Upper lobe of left lung (tissue), 4 donors: Measurements from ENCODE around the gene CACNG7.

Source experiments
- EP300 ChIP-seq, 4 donors: sonication (generic); formaldehyde crosslinking; IDR thresholded peaks; one replicate each; pipeline ENCODE4 v1.5.1; 2017; ENCODE audit warnings: antibody characterized with exemption in 4 of 4, control low read depth in 2 of 4
- POLR2A ChIP-seq, 4 donors: fragments of 450-650 bp; IDR thresholded peaks; one replicate each; pipeline ENCODE4 v1.5.1; 2016 to 2017; ENCODE audit warnings: antibody characterized with exemption in 4 of 4, mild to moderate bottlenecking in 2 of 4
- TF ChIP-seq, protein P1 (sequence below), 6 experiments: fragments of 450-650 bp in 4 of 6; fragments of 200-600 bp in 2 of 6; sonication (generic) in 2 of 6; IDR thresholded peaks; one replicate each; pipeline ENCODE4 v1.5.1; 2016 to 2019; ENCODE audit warnings: antibody characterized with exemption in 6 of 6

- no peak for TF ChIP-seq POLR2A (IDR thresholded peaks at IDR 0.05)
- TF ChIP-seq, protein P1, sequence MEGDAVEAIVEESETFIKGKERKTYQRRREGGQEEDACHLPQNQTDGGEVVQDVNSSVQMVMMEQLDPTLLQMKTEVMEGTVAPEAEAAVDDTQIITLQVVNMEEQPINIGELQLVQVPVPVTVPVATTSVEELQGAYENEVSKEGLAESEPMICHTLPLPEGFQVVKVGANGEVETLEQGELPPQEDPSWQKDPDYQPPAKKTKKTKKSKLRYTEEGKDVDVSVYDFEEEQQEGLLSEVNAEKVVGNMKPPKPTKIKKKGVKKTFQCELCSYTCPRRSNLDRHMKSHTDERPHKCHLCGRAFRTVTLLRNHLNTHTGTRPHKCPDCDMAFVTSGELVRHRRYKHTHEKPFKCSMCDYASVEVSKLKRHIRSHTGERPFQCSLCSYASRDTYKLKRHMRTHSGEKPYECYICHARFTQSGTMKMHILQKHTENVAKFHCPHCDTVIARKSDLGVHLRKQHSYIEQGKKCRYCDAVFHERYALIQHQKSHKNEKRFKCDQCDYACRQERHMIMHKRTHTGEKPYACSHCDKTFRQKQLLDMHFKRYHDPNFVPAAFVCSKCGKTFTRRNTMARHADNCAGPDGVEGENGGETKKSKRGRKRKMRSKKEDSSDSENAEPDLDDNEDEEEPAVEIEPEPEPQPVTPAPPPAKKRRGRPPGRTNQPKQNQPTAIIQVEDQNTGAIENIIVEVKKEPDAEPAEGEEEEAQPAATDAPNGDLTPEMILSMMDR (IDR thresholded peaks at IDR 0.05) = no peak
- TF ChIP-seq EP300 (IDR thresholded peaks at IDR 0.05) = no peak
Observed at GRCh38 chr19:53957448-53958167, 48.5 kb downstream of the CACNG7 start.
